Nephron progenitor cell (in vitro differentiated cells): ENCODE measurements around the gene USP8.

Source experiments
- DNase-seq: peaks from one replicate; pipeline ENCODE4 v3.0.0; 2021
- H3K27ac Mint-ChIP-seq: 2 replicates; pipeline ENCODE4 v1.8.0; 2021; ENCODE audit warnings: mild to moderate bottlenecking, moderate library complexity, mixed read lengths
- H3K27me3 Mint-ChIP-seq: 2 replicates; pipeline ENCODE4 v1.8.0; 2021; ENCODE audit warnings: mild to moderate bottlenecking, low read depth, mixed read lengths; ENCODE audit not compliant: poor library complexity
- H3K36me3 Mint-ChIP-seq: 2 replicates; pipeline ENCODE4 v1.8.0; 2021; ENCODE audit warnings: low read depth, mixed read lengths
- H3K4me1 Mint-ChIP-seq: 2 replicates; pipeline ENCODE4 v1.8.0; 2021; ENCODE audit warnings: mixed read lengths
- H3K4me3 Mint-ChIP-seq: 2 replicates; pipeline ENCODE4 v1.8.0; 2021; ENCODE audit warnings: mild to moderate bottlenecking, moderate library complexity, mixed read lengths
- H3K9me3 Mint-ChIP-seq: 2 replicates; pipeline ENCODE4 v1.8.0; 2021; ENCODE audit warnings: mild to moderate bottlenecking, moderate library complexity, mixed read lengths
- CTCF ChIP-seq: fragments of 200-600 bp; sonication (generic); IDR thresholded peaks from 2 replicates; pipeline ENCODE4 v1.5.0; 2021; ENCODE audit warnings: antibody characterized with exemption

Gene USP8

GRCh38 chr15:50463423-50464358 is 39.5 kb downstream of the USP8 start:
- H3K4me1 Mint-ChIP-seq: no peaks in the 10 kb centered on the region
- H3K9me3 Mint-ChIP-seq: no peaks in the 10 kb centered on the region
- peaks cover 33% of the 10 kb centered on the region for H3K36me3 Mint-ChIP-seq
- no peak overlapping the region for H3K4me3 Mint-ChIP-seq
- no peak for DNase-seq
- no peak for TF ChIP-seq CTCF
- H3K27me3 Mint-ChIP-seq: peaks cover 3% of the 10 kb centered on the region
- no peak overlapping the region for H3K27ac Mint-ChIP-seq

GRCh38 chr15:50471072-50471471 is 46.9 kb downstream of the USP8 start:
- peaks cover 52% of the 10 kb centered on the region for H3K36me3 Mint-ChIP-seq

GRCh38 chr15:50476143-50476542 is 51.9 kb downstream of the USP8 start:
- Mint-ChIP-seq H3K4me3 (no peak overlapping the region), H3K9me3 (no peaks in the 10 kb centered on the region), H3K36me3 (peaks cover 58% of the 10 kb centered on the region), H3K4me1 (no peaks in the 10 kb centered on the region), H3K27me3 (peaks cover 4% of the 10 kb centered on the region), H3K27ac (no peak overlapping the region)
- DNase-seq: no peak
- no peak for TF ChIP-seq CTCF

More at GRCh38 chr15:50471072-50471471, 46.9 kb downstream of the USP8 start:
- H3K9me3 Mint-ChIP-seq: no peaks in the 10 kb centered on the region
- no peak overlapping the region for H3K27ac Mint-ChIP-seq
- no peaks in the 10 kb centered on the region for H3K4me1 Mint-ChIP-seq
- no peak for DNase-seq
- H3K4me3 Mint-ChIP-seq: no peak overlapping the region
- no peak for TF ChIP-seq CTCF
- peaks cover 4% of the 10 kb centered on the region for H3K27me3 Mint-ChIP-seq

- TF ChIP-seq CTCF: no peak
- Mint-ChIP-seq H3K36me3 (peaks cover 67% of the 10 kb centered on the region), H3K4me1 (no peaks in the 10 kb centered on the region), H3K4me3 (no peak overlapping the region), H3K9me3 (no peaks in the 10 kb centered on the region), H3K27ac (no peak overlapping the region), H3K27me3 (no peaks in the 10 kb centered on the region)
- no peak for DNase-seq
These were observed 60.6 kb downstream of the USP8 start for GRCh38 chr15:50484781-50485180.

- no peak for TF ChIP-seq CTCF
- H3K27me3 Mint-ChIP-seq: no peaks in the 10 kb centered on the region
- no peak for DNase-seq
- H3K9me3 Mint-ChIP-seq: no peaks in the 10 kb centered on the region
- H3K4me1 Mint-ChIP-seq: no peaks in the 10 kb centered on the region
- H3K4me3 Mint-ChIP-seq: no peak overlapping the region
- peaks cover 70% of the 10 kb centered on the region for H3K36me3 Mint-ChIP-seq
- H3K27ac Mint-ChIP-seq: no peak overlapping the region
These were observed 61.2 kb downstream of the USP8 start for GRCh38 chr15:50485389-50485788.

- H3K27ac Mint-ChIP-seq: peak overlapping the region; percentile 5
- no peaks in the 10 kb centered on the region for H3K4me1 Mint-ChIP-seq
- H3K36me3 Mint-ChIP-seq: peaks cover 63% of the 10 kb centered on the region
- no peak for DNase-seq
- no peak for TF ChIP-seq CTCF
- no peak overlapping the region for H3K4me3 Mint-ChIP-seq
- no peaks in the 10 kb centered on the region for H3K9me3 Mint-ChIP-seq
- H3K27me3 Mint-ChIP-seq: no peaks in the 10 kb centered on the region
These were observed 63.1 kb downstream of the USP8 start for GRCh38 chr15:50487287-50487686.
